A673 (cell line): ENCODE measurements around the gene TCF7L2. TPM values are rescaled to one million over a fixed set of nuclear protein-coding genes. Genes with fewer than 3 reads are reported as not detected.

Experiments
- BruUV-seq: library from RNA; stranded (reverse); fragments of 400-500 nt; replicated peaks from 2 replicates; lab custom pipeline; 2021; lab: Mats Ljungman, UMichigan
- CTCF ChIA-PET: fragments of 300-600 bp; sonication (Branson Sonifier 250); formaldehyde crosslinking; loops from one replicate; lab custom pipeline; 2022; ENCODE audit warnings: antibody characterized with exemption; lab: Charles Lee
- POLR2A ChIA-PET: fragments of 300-600 bp; sonication (Branson Sonifier 250); formaldehyde crosslinking; loops from one replicate; lab custom pipeline; 2022; ENCODE audit warnings: antibody characterized with exemption; ENCODE audit not compliant: low non-redundant PET; lab: Charles Lee
- DNase-seq: peaks from one replicate; pipeline ENCODE4 v3.0.0-alpha.2; 2015; ENCODE audit warnings: low spot score
- H3K27ac ChIP-seq: fragments of 200-600 bp; sonication (generic); 2 replicates; pipeline ENCODE4 v1.5.1; 2016; ENCODE audit warnings: mixed run types, low read depth, mild to moderate bottlenecking, mixed read lengths, antibody characterized with exemption, low read length; ENCODE audit not compliant: poor library complexity, severe bottlenecking
- H3K27me3 ChIP-seq: fragments of 200-600 bp; sonication (generic); replicated peaks from 2 replicates; pipeline ENCODE4 v1.6.1; 2017; ENCODE audit warnings: mixed run types, low read depth, mild to moderate bottlenecking, mixed read lengths, antibody characterized with exemption, low read length; ENCODE audit not compliant: insufficient read depth, poor library complexity
- H3K36me3 ChIP-seq: fragments of 200-600 bp; sonication (generic); 2 replicates; pipeline ENCODE4 v1.6.1; 2016; ENCODE audit warnings: mixed run types, mild to moderate bottlenecking, mixed read lengths, antibody characterized with exemption, low read length; ENCODE audit not compliant: insufficient read depth, poor library complexity, severe bottlenecking
- H3K4me1 ChIP-seq: fragments of 200-600 bp; sonication (generic); 2 replicates; pipeline ENCODE4 v1.6.1; 2017; ENCODE audit warnings: mixed run types, mild to moderate bottlenecking, mixed read lengths, antibody characterized with exemption, low read length; ENCODE audit not compliant: insufficient read depth, poor library complexity, severe bottlenecking
- H3K4me3 ChIP-seq: fragments of 200-600 bp; sonication (generic); 2 replicates; pipeline ENCODE4 v1.5.1; 2016; ENCODE audit warnings: low read depth, mixed run types, mild to moderate bottlenecking, mixed read lengths, low read length; ENCODE audit not compliant: poor library complexity, severe bottlenecking
- H3K9me3 ChIP-seq: fragments of 200-600 bp; sonication (generic); 2 replicates; pipeline ENCODE4 v1.6.1; 2016; ENCODE audit warnings: mixed run types, low read depth, mild to moderate bottlenecking, mixed read lengths, antibody characterized with exemption, low read length; ENCODE audit not compliant: poor library complexity, severe bottlenecking
- EZH2 ChIP-seq: fragments of 200-600 bp; sonication (generic); IDR thresholded peaks from 2 replicates; pipeline ENCODE4 v1.6.1; 2017; ENCODE audit warnings: borderline replicate concordance, low read depth, mild to moderate bottlenecking, mixed read lengths, antibody characterized with exemption, low read length; ENCODE audit not compliant: poor library complexity, severe bottlenecking
- intact Hi-C: fragments of 100-400 bp; cut with micrococcal nuclease; formaldehyde crosslinking; loops from one replicate; pipeline ENCODE4 v1.10.0; 2022; ENCODE audit not compliant: unreplicated experiment
- total RNA-seq: library from RNA; stranded (reverse); gene quantifications from 2 replicates; pipeline ENCODE4 v1.2.3, GENCODE V29; 2021
- TF ChIP-seq, protein P1 (sequence below): fragments of 300-800, 200-600 bp; sonication (generic); conservative IDR thresholded peaks from 2 replicates; pipeline ENCODE4 v1.5.1; 2017; ENCODE audit warnings: low read depth, mild to moderate bottlenecking, antibody characterized with exemption, low read length, moderate library complexity, mixed read lengths

TCF7L2 gene
- total RNA-seq, 1 experiment from 2014 or later = 16.8 TPM

DNA sequence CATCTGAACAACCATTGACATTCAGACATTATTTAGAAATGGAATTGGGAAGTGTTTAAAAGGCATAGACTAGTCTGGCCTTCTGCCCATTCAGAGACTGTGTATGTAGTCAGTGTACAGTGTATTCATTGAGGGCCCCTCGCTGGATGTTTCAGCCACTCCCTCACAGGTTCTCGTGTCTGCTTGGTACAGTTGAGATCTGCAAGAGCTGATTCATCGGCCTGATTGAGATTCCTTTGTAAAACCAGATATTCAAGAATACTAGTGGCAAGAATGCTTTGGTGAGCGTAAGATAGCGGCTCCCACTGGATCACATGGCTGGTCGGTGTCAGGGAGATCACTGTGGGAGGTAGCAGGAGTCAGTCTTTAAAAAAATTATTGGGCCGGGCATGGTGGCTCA lies 119.5 kb downstream of the TCF7L2 start:
- Histone ChIP-seq H3K27ac (no peak overlapping the region), H3K4me1 (no peaks in the 10 kb centered on the region), H3K4me3 (no peak overlapping the region), H3K27me3 (no peaks in the 10 kb centered on the region), H3K9me3 (no peaks in the 10 kb centered on the region), H3K36me3 (no peaks in the 10 kb centered on the region)
- POLR2A ChIA-PET = no interaction called here
- intact Hi-C loops = no loop called here
- no peak for TF ChIP-seq EZH2
- TF ChIP-seq, protein P1, sequence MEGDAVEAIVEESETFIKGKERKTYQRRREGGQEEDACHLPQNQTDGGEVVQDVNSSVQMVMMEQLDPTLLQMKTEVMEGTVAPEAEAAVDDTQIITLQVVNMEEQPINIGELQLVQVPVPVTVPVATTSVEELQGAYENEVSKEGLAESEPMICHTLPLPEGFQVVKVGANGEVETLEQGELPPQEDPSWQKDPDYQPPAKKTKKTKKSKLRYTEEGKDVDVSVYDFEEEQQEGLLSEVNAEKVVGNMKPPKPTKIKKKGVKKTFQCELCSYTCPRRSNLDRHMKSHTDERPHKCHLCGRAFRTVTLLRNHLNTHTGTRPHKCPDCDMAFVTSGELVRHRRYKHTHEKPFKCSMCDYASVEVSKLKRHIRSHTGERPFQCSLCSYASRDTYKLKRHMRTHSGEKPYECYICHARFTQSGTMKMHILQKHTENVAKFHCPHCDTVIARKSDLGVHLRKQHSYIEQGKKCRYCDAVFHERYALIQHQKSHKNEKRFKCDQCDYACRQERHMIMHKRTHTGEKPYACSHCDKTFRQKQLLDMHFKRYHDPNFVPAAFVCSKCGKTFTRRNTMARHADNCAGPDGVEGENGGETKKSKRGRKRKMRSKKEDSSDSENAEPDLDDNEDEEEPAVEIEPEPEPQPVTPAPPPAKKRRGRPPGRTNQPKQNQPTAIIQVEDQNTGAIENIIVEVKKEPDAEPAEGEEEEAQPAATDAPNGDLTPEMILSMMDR = no peak
- no TSS peak for BruUV-seq
- CTCF ChIA-PET = no interaction called here
- DNase-seq = no peak

DNA sequence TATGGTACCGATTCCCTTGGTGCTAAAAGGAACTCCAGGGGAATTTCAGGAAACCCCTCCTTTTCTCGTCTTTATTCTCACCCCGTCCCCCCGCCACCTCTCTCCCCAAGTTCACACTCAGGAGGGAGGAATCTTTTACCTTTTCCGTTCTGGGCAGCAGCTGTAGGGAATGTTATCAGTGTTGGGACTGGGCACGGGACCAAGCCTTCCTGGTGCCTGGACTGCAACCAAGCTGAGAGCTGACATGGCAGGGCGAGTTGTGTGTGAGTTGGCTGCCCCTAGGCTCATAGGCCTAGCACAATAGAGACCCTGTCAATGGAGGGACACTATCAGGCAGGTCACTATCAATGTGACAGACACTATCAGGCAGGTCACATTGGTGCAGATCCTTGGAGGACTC lies 121.4 kb downstream of the TCF7L2 start:
- DNase-seq = no peak
- no peak overlapping the region for H3K4me3 ChIP-seq
- no peaks in the 10 kb centered on the region for H3K36me3 ChIP-seq
- intact Hi-C loops = no loop called here
- no peak overlapping the region for H3K27ac ChIP-seq
- CTCF ChIA-PET = no interaction called here
- no peaks in the 10 kb centered on the region for H3K9me3 ChIP-seq
- POLR2A ChIA-PET = no interaction called here
- H3K4me1 ChIP-seq = no peaks in the 10 kb centered on the region
- no peak for TF ChIP-seq EZH2
- TF ChIP-seq, protein P1 = no peak
- BruUV-seq = no TSS peak
- no peaks in the 10 kb centered on the region for H3K27me3 ChIP-seq

DNA sequence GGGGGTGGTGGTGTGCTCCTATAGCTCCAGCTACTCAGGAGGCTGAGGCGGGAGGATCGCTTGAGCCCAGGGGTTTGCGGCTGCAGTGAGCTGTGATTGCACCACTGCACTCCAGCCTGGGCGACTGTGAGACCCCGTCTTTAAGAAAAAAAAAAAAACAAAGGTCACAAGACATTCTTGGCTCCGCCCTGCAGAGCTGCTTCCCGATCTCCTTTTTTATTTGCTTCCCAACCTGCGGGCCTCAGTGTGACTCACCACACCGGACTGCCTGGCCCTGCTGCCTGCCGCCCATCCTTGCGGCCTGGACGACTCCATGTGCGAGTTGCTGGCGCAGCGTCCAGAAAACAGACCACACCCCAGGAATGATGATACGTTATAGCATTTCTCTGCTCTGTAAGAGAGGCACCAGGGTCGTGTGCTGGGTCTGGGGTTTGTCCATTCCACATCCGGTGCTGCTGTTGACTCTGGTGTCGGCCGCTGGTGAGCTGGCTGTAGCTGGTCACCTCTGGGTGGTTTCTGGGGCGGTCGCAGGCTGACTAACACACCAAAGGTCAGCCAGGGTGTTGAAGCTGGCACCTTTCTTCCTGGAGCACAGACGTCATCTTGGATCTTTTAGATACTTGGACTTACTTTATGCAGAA lies 123.6 kb downstream of the TCF7L2 start:
- no peaks in the 10 kb centered on the region for H3K9me3 ChIP-seq
- POLR2A ChIA-PET = no interaction called here
- no peaks in the 10 kb centered on the region for H3K4me1 ChIP-seq
- no peak for DNase-seq
- CTCF ChIA-PET = interaction anchor here (0.6 kb wide), 1 partner anchor 238 kb away, joined by 8 read pairs; no protein-coding TSS in a partner anchor
- intact Hi-C loops = no loop called here
- no peak for TF ChIP-seq EZH2
- TF ChIP-seq, protein P1 = no peak
- H3K27me3 ChIP-seq = no peaks in the 10 kb centered on the region
- no peaks in the 10 kb centered on the region for H3K36me3 ChIP-seq
- H3K27ac ChIP-seq = no peak overlapping the region
- BruUV-seq = no TSS peak
- no peak overlapping the region for H3K4me3 ChIP-seq
